ENCODE results near the gene RSPO3.
"Not testable (repeated sequence)": the region's sequence is repeated elsewhere in the genome, so short reads cannot be mapped to it uniquely, and the experiment has no call there.

Gene RSPO3

GRCh38 chr6:127094791-127095190, 23.7 kb upstream of the RSPO3 start:
- Histone ChIP-seq H3K4me3 (ENCODE audit: low read length) (no peak overlapping the region), H3K9me3 (ENCODE audit: low read length) (no peaks in the 10 kb centered on the region), H3K4me1 (ENCODE audit: insufficient read depth, low read length) (no peaks in the 10 kb centered on the region), H3K27me3 (ENCODE audit: insufficient read depth, low read length) (no peaks in the 10 kb centered on the region), H3K36me3 (ENCODE audit: insufficient read depth, low read length) (no peaks in the 10 kb centered on the region), H2AFZ (ENCODE audit: low read depth, low read length) (no peak overlapping the region)

- H2AFZ ChIP-seq (ENCODE audit: low read depth, low read length): no peak overlapping the region
- H3K4me3 ChIP-seq (ENCODE audit: low read length): no peak overlapping the region
- no peaks in the 10 kb centered on the region for H3K4me1 ChIP-seq (ENCODE audit: insufficient read depth, low read length)
- no peaks in the 10 kb centered on the region for H3K36me3 ChIP-seq (ENCODE audit: insufficient read depth, low read length)
- H3K9me3 ChIP-seq (ENCODE audit: low read length): no peaks in the 10 kb centered on the region
- no peaks in the 10 kb centered on the region for H3K27me3 ChIP-seq (ENCODE audit: insufficient read depth, low read length)
Measured at GRCh38 chr6:127096167-127096566, 22.3 kb upstream of the RSPO3 start.

- not testable (repeated sequence) for H3K27me3 ChIP-seq (ENCODE audit: insufficient read depth, low read length); H3K4me3 ChIP-seq (ENCODE audit: low read length); H3K9me3 ChIP-seq (ENCODE audit: low read length); H3K4me1 ChIP-seq (ENCODE audit: insufficient read depth, low read length); H3K36me3 ChIP-seq (ENCODE audit: insufficient read depth, low read length); H2AFZ ChIP-seq (ENCODE audit: low read depth, low read length)
Measured at GRCh38 chr6:127097442-127097841, 21.0 kb upstream of the RSPO3 start.

- H2AFZ ChIP-seq (ENCODE audit: low read depth, low read length): no peak overlapping the region
- H3K4me3 ChIP-seq (ENCODE audit: low read length): no peak overlapping the region
- no peaks in the 10 kb centered on the region for H3K4me1 ChIP-seq (ENCODE audit: insufficient read depth, low read length)
- no peaks in the 10 kb centered on the region for H3K36me3 ChIP-seq (ENCODE audit: insufficient read depth, low read length)
- no peaks in the 10 kb centered on the region for H3K9me3 ChIP-seq (ENCODE audit: low read length)
- no peaks in the 10 kb centered on the region for H3K27me3 ChIP-seq (ENCODE audit: insufficient read depth, low read length)
Measured at GRCh38 chr6:127100510-127101140, 17.8 kb upstream of the RSPO3 start.

GRCh38 chr6:127102299-127102698, 16.2 kb upstream of the RSPO3 start:
- H3K27me3 ChIP-seq (ENCODE audit: insufficient read depth, low read length): no peaks in the 10 kb centered on the region
- no peaks in the 10 kb centered on the region for H3K4me1 ChIP-seq (ENCODE audit: insufficient read depth, low read length)
- H3K36me3 ChIP-seq (ENCODE audit: insufficient read depth, low read length): no peaks in the 10 kb centered on the region
- H3K4me3 ChIP-seq (ENCODE audit: low read length): no peak overlapping the region
- no peak overlapping the region for H2AFZ ChIP-seq (ENCODE audit: low read depth, low read length)
- no peaks in the 10 kb centered on the region for H3K9me3 ChIP-seq (ENCODE audit: low read length)

GRCh38 chr6:127102859-127103258, 15.6 kb upstream of the RSPO3 start:
- no peaks in the 10 kb centered on the region for H3K4me1 ChIP-seq (ENCODE audit: insufficient read depth, low read length)
- H3K4me3 ChIP-seq (ENCODE audit: low read length): no peak overlapping the region
- H3K9me3 ChIP-seq (ENCODE audit: low read length): no peaks in the 10 kb centered on the region
- H3K27me3 ChIP-seq (ENCODE audit: insufficient read depth, low read length): no peaks in the 10 kb centered on the region
- no peaks in the 10 kb centered on the region for H3K36me3 ChIP-seq (ENCODE audit: insufficient read depth, low read length)
- H2AFZ ChIP-seq (ENCODE audit: low read depth, low read length): no peak overlapping the region

- Histone ChIP-seq H2AFZ (ENCODE audit: low read depth, low read length) (no peak overlapping the region), H3K9me3 (ENCODE audit: low read length) (no peaks in the 10 kb centered on the region), H3K4me1 (ENCODE audit: insufficient read depth, low read length) (no peaks in the 10 kb centered on the region), H3K27me3 (ENCODE audit: insufficient read depth, low read length) (no peaks in the 10 kb centered on the region), H3K36me3 (ENCODE audit: insufficient read depth, low read length) (no peaks in the 10 kb centered on the region), H3K4me3 (ENCODE audit: low read length) (no peak overlapping the region)
Measured at GRCh38 chr6:127103482-127103881, 15.0 kb upstream of the RSPO3 start.

GRCh38 chr6:127107916-127108315, 10.6 kb upstream of the RSPO3 start:
- Histone ChIP-seq H3K27me3 (ENCODE audit: insufficient read depth, low read length) (peaks cover 2% of the 10 kb centered on the region), H3K9me3 (ENCODE audit: low read length) (no peaks in the 10 kb centered on the region), H3K4me3 (ENCODE audit: low read length) (no peak overlapping the region), H3K4me1 (ENCODE audit: insufficient read depth, low read length) (no peaks in the 10 kb centered on the region), H2AFZ (ENCODE audit: low read depth, low read length) (no peak overlapping the region), H3K36me3 (ENCODE audit: insufficient read depth, low read length) (no peaks in the 10 kb centered on the region)

GRCh38 chr6:127110712-127111111, 7.8 kb upstream of the RSPO3 start:
- Histone ChIP-seq H3K36me3 (ENCODE audit: insufficient read depth, low read length) (no peaks in the 10 kb centered on the region), H3K4me1 (ENCODE audit: insufficient read depth, low read length) (no peaks in the 10 kb centered on the region), H3K9me3 (ENCODE audit: low read length) (no peaks in the 10 kb centered on the region), H2AFZ (ENCODE audit: low read depth, low read length) (no peak overlapping the region), H3K27me3 (ENCODE audit: insufficient read depth, low read length) (peaks cover 18% of the 10 kb centered on the region), H3K4me3 (ENCODE audit: low read length) (no peak overlapping the region)

- peaks cover 25% of the 10 kb centered on the region for H3K27me3 ChIP-seq (ENCODE audit: insufficient read depth, low read length)
- H2AFZ ChIP-seq (ENCODE audit: low read depth, low read length): no peak overlapping the region
- no peaks in the 10 kb centered on the region for H3K4me1 ChIP-seq (ENCODE audit: insufficient read depth, low read length)
- no peaks in the 10 kb centered on the region for H3K9me3 ChIP-seq (ENCODE audit: low read length)
- H3K4me3 ChIP-seq (ENCODE audit: low read length): no peak overlapping the region
- H3K36me3 ChIP-seq (ENCODE audit: insufficient read depth, low read length): no peaks in the 10 kb centered on the region
Measured at GRCh38 chr6:127111526-127111925, 6.9 kb upstream of the RSPO3 start.

- H3K4me1 ChIP-seq (ENCODE audit: insufficient read depth, low read length): peaks cover 6% of the 10 kb centered on the region
- H3K9me3 ChIP-seq (ENCODE audit: low read length): no peaks in the 10 kb centered on the region
- peaks cover 39% of the 10 kb centered on the region for H3K27me3 ChIP-seq (ENCODE audit: insufficient read depth, low read length)
- H3K4me3 ChIP-seq (ENCODE audit: low read length): no peak overlapping the region
- no peaks in the 10 kb centered on the region for H3K36me3 ChIP-seq (ENCODE audit: insufficient read depth, low read length)
- H2AFZ ChIP-seq (ENCODE audit: low read depth, low read length): no peak overlapping the region
Measured at GRCh38 chr6:127114214-127114760, 4.2 kb upstream of the RSPO3 start.

GRCh38 chr6:127115084-127115655, 3.3 kb upstream of the RSPO3 start:
- no peak overlapping the region for H2AFZ ChIP-seq (ENCODE audit: low read depth, low read length)
- no peak overlapping the region for H3K4me3 ChIP-seq (ENCODE audit: low read length)
- H3K9me3 ChIP-seq (ENCODE audit: low read length): no peaks in the 10 kb centered on the region
- peaks cover 47% of the 10 kb centered on the region for H3K27me3 ChIP-seq (ENCODE audit: insufficient read depth, low read length)
- no peaks in the 10 kb centered on the region for H3K36me3 ChIP-seq (ENCODE audit: insufficient read depth, low read length)
- peaks cover 13% of the 10 kb centered on the region for H3K4me1 ChIP-seq (ENCODE audit: insufficient read depth, low read length)

GRCh38 chr6:127115746-127116145, 2.7 kb upstream of the RSPO3 start:
- Histone ChIP-seq H3K36me3 (ENCODE audit: insufficient read depth, low read length) (no peaks in the 10 kb centered on the region), H3K4me1 (ENCODE audit: insufficient read depth, low read length) (peaks cover 16% of the 10 kb centered on the region), H2AFZ (ENCODE audit: low read depth, low read length) (no peak overlapping the region), H3K9me3 (ENCODE audit: low read length) (no peaks in the 10 kb centered on the region), H3K4me3 (ENCODE audit: low read length) (no peak overlapping the region), H3K27me3 (ENCODE audit: insufficient read depth, low read length) (peaks cover 53% of the 10 kb centered on the region)

GRCh38 chr6:127117979-127118297, 533 bp upstream of the RSPO3 start:
- Histone ChIP-seq H3K36me3 (ENCODE audit: insufficient read depth, low read length) (no peaks in the 10 kb centered on the region), H2AFZ (ENCODE audit: low read depth, low read length) (peak overlapping the region; percentile 49), H3K9me3 (ENCODE audit: low read length) (no peaks in the 10 kb centered on the region), H3K27me3 (ENCODE audit: insufficient read depth, low read length) (peaks cover 59% of the 10 kb centered on the region), H3K4me3 (ENCODE audit: low read length) (peak overlapping the region; percentile 52), H3K4me1 (ENCODE audit: insufficient read depth, low read length) (peaks cover 21% of the 10 kb centered on the region)

Measured in neuron (in vitro differentiated cells).